GM12864 (cell line): ENCODE measurements around the gene ADSL.

Source experiments
- DNase-seq: peaks from one replicate; pipeline ENCODE4 v3.0.0-alpha.2; 2011; ENCODE audit warnings: low read depth
- H3K4me3 ChIP-seq: 2 replicates; pipeline ENCODE4 v1.5.1; 2011; ENCODE audit warnings: mild to moderate bottlenecking, low read depth, low read length, control low read depth
- TF ChIP-seq, protein P1 (sequence below): IDR thresholded peaks from 2 replicates; pipeline ENCODE4 v1.5.1; 2011; ENCODE audit warnings: low read depth, mild to moderate bottlenecking, moderate library complexity, low read length, control low read depth, inconsistent platforms; ENCODE audit errors: missing control alignments

The ADSL gene

DNA sequence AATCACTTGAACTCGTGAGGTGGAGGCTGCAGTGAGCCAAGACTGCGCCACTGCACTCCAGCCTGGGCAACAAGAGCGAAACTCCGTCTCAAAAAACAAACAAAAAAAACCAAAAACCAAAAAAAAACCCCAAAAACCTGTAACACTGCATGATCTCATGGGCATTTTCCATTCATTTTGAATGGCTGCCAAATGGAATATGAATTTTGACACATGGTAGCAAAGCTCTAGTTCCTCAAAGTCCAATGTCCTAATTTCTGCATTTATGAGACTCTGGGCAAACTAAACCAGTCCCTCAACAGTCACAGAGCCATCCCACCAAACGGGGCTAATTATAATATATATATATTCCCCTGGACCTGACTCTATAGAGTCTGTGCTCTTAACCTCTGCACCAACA is 85.9 kb downstream of the ADSL start:
- H3K4me3 ChIP-seq: no peak overlapping the region
- DNase-seq: no peak
- TF ChIP-seq, protein P1, sequence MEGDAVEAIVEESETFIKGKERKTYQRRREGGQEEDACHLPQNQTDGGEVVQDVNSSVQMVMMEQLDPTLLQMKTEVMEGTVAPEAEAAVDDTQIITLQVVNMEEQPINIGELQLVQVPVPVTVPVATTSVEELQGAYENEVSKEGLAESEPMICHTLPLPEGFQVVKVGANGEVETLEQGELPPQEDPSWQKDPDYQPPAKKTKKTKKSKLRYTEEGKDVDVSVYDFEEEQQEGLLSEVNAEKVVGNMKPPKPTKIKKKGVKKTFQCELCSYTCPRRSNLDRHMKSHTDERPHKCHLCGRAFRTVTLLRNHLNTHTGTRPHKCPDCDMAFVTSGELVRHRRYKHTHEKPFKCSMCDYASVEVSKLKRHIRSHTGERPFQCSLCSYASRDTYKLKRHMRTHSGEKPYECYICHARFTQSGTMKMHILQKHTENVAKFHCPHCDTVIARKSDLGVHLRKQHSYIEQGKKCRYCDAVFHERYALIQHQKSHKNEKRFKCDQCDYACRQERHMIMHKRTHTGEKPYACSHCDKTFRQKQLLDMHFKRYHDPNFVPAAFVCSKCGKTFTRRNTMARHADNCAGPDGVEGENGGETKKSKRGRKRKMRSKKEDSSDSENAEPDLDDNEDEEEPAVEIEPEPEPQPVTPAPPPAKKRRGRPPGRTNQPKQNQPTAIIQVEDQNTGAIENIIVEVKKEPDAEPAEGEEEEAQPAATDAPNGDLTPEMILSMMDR: no peak

DNA sequence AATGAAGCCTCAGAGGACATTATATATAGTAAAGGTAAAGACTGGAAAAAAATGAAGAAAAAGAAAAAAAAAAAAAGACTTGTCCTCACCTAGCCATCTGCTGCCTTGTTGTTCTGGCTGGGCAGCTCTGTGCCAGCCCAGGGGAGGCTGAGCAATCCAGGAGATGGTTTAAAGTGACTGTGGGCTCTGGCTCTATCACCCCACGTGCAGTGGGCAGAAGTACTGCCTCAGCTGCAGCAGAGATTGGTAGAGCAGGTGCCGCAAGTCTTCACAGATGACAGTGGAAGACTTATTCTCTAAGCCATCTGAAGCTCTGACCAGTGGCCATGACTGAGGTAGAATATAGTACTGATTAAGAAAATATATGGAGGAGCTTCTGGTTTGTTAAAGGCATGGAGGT is 86.3 kb downstream of the ADSL start:
- TF ChIP-seq, protein P1: no peak
- no peak for DNase-seq
- H3K4me3 ChIP-seq: no peak overlapping the region

DNA sequence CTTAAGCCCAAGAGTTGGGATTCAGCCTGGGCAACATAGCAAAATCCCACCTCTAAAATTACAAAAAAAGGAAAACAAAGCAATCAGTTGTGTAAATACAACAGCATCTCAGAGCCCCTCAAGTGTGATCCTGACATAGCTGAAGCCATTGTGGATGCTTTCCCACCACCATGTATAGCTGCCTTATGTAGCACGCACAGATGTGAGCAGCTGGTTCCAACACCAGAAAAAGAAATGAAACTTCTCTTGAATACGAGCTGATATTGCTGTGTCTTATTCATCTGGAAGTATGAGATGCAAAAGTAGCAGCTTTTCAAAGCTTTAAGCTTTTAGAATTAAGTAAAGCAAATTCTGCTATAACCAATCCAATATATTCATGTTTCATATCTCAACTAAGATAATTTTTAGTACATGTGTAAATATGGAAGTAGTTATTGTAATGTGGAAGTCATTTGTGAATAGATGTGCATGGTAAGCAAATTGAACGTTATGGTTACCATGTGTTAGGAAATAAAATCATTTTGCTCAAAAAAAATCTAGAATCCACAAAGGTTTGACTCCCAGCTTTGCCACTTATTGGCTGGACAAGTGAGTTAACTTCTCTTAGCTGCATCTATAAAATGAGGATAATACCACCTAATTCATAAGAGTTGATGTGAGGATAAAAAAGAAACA is 87.3 kb downstream of the ADSL start:
- no peak overlapping the region for H3K4me3 ChIP-seq
- no peak for DNase-seq
- TF ChIP-seq, protein P1: no peak

DNA sequence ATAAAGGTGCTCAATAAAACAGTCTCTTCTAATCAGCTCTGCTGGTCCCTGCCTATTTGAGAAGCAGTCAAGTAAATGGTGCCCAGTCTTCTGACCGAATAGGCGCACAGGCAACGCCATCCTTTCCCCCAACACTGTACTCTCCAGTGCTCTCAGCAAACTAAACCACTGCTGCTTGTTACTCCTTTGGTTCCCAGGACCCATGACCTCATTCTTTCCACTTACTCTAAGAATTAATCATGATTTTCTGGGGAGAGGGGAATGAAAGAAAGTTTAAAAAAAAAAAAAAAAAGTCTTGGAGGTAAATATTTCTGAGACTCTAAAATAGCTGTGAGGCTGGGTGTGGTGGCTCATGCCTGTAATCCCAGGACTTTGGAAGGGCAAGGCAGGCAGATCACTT is 87.8 kb downstream of the ADSL start:
- no peak for DNase-seq
- no peak overlapping the region for H3K4me3 ChIP-seq
- TF ChIP-seq, protein P1: no peak

DNA sequence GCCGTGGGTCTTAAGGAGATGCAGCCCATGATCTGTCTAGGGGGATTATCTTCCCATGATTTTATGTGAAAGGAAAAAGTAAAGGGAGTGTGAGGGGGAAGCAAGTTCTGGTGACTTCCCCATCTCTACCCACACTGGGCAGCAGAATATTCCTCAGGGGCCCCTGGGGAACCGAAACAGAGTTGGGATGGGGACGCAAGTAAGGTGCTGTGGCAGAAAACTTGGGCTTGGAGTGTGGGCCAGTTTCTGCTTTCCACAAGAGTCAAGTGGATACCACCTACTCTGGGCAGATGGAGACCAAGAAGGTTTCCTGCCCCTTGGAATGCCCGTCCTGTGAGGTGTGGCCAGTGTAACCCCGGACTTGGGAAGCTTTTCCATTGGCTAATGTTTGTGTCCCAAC is 88.4 kb downstream of the ADSL start:
- TF ChIP-seq, protein P1: no peak
- no peak overlapping the region; the same call in 1 of the 2 replicates for H3K4me3 ChIP-seq
- no peak for DNase-seq

DNA sequence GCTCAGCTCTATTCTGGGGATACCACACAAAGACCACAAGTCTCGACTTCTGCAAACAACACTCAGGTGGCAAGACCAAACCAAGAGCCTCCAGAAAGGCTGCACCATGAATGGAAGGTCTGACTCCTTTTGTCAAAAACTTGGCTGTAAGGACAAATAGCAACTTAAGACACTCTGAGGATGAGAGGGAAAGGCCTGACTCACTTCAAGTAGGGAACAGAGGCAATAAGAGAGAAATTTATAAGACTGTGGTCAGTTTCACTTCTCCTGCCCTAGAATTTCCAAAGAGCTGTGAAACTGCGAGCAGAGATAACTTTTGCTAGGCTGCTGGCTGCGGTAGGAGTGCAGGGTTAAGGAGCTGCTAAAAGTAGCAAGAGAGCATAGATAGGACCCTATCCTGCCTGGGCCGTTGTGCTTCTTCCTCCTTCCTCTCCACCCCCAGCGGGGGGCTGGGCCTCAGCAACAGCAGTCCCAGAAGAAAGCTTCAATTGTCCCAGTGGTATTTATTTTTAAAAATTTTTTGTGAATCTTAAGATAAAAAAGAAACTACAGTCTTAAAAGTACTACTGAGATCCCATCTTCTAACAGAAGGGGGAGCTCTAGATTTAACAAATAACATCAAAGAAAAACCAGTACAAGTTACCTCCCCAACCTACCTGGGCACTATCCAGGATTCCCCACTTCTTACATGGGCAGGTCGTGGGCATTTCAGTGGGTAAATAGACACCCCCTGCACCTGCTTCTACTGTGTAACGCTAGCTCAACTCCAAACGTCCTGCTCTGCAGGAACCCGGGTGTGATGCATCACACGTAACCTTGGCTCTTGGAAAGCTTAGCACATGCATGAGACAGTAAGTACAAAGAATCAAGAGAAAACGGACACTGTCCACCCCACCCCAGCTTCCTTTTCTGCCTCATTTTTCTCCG is 90.5 kb downstream of the ADSL start:
- peak; percentile 79 for DNase-seq

More for the DNA sequence above, 90.5 kb downstream of the ADSL start:
- H3K4me3 ChIP-seq: peak overlapping the region; percentile 40
- TF ChIP-seq, protein P1: peak; percentile 53
